ENCODE measurements around the gene LRRC75A.
"Not testable (repeated sequence)": the region's sequence is repeated elsewhere in the genome, so short reads cannot be mapped to it uniquely, and the experiment has no call there.

Gene LRRC75A

DNA sequence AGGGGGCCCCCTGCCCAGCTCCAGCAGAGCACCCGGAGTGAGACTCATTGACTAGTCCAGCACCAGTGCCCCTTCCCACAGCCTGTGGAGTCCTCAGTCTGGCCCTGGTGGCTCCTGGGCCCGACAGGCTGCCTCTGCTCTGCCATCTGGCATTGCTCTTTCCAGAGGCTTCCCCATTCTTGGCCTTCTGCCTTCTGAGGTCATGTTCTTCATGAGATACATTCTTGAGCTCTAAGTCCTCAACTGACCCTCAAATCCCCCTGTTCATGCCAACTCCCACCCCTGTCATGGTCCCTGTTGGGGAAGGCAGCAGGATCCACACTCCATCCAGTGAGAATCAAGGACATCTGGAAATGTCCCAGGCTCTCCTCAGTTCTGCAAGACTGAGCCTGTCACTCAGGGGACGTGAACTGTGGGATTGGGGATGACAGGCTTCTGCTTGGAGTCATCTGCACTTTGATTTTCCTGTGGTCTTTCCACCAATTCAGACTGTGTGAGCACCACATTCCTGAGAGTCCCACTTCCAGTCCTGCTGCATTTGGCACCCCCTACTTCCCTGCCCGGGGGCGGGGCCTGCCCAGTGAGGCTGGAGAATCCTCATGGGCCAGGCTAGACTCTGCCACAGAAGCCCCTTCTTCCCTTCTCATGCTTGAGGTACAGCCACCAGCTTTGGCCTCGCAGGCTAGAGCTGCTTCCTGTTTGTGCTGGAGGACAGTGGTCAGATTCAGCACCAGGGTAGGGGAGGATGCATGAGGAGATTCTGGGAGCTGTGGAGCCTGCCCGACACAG lies 73.9 kb downstream of the LRRC75A start:
- Histone ChIP-seq H3K9me3 (ENCODE audit: control insufficient read depth in 2 of 2, low read length in 2 of 2) (no peaks in the 10 kb centered on the region), H3K27me3 (ENCODE audit: control insufficient read depth in 2 of 2, insufficient read depth in 2 of 2, low read length in 2 of 2) (no peaks in the 10 kb centered on the region), H3K4me1 (ENCODE audit: control insufficient read depth in 2 of 2, insufficient read depth in 2 of 2, low read length in 2 of 2) (peaks cover 15 to 27% of the 10 kb centered on the region in 2 donors), H3K9ac (ENCODE audit: low read depth in 1 of 2, low read length in 2 of 2) (no peak overlapping the region), H3K36me3 (ENCODE audit: control insufficient read depth in 2 of 2, insufficient read depth in 2 of 2, low read length in 2 of 2) (peaks cover 0 to 10% of the 10 kb centered on the region in 2 donors), H3K27ac (ENCODE audit: low read depth in 2 of 2, low read length in 2 of 2) (peak overlapping the region; percentile 48 to 70), H3K4me3 (ENCODE audit: low read length in 2 of 2) (no peak overlapping the region)

DNA sequence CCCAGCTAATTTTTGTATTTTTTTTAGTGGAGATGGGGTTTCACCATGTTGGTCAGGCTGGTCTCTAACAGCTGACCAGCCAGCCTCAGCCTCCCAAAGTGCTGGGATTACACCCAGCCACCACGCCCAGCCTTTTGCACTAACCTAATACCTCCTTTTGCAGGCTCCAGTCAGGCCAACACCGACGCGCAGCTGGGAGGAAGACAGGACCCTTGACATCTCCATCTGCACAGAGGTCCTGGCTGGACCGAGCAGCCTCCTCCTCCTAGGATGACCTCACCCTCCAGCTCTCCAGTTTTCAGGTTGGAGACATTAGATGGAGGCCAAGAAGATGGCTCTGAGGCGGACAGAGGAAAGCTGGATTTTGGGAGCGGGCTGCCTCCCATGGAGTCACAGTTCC lies 74.6 kb downstream of the LRRC75A start:
- peaks cover 0 to 6% of the 10 kb centered on the region in 2 donors for H3K36me3 ChIP-seq (ENCODE audit: control insufficient read depth in 2 of 2, insufficient read depth in 2 of 2, low read length in 2 of 2)
- no peak overlapping the region for H3K4me3 ChIP-seq (ENCODE audit: low read length in 2 of 2)
- peaks cover 15 to 27% of the 10 kb centered on the region in 2 donors for H3K4me1 ChIP-seq (ENCODE audit: control insufficient read depth in 2 of 2, insufficient read depth in 2 of 2, low read length in 2 of 2)
- H3K9ac ChIP-seq (ENCODE audit: low read depth in 1 of 2, low read length in 2 of 2): no peak overlapping the region
- H3K27ac ChIP-seq (ENCODE audit: low read depth in 2 of 2, low read length in 2 of 2): no peak overlapping the region
- H3K27me3 ChIP-seq (ENCODE audit: control insufficient read depth in 2 of 2, insufficient read depth in 2 of 2, low read length in 2 of 2): no peaks in the 10 kb centered on the region
- H3K9me3 ChIP-seq (ENCODE audit: control insufficient read depth in 2 of 2, low read length in 2 of 2): no peaks in the 10 kb centered on the region

GRCh38 chr17:16415031-16415924 lies 76.7 kb downstream of the LRRC75A start, which contains the start of gene TRPV2:
TSS of gene TRPV2 (plus strand) at chr17:16415571. CDS start at chr17:16417669, 2,098 bp downstream.
- Histone ChIP-seq H3K9me3 (ENCODE audit: control insufficient read depth in 2 of 2, low read length in 2 of 2) (no peaks in the 10 kb centered on the region), H3K4me1 (ENCODE audit: control insufficient read depth in 2 of 2, insufficient read depth in 2 of 2, low read length in 2 of 2) (peaks cover 14 to 27% of the 10 kb centered on the region in 2 donors), H3K4me3 (ENCODE audit: low read length in 2 of 2) (peak within 1 kb of the TSS; percentile 68 to 76), H3K36me3 (ENCODE audit: control insufficient read depth in 2 of 2, insufficient read depth in 2 of 2, low read length in 2 of 2) (peaks cover 0 to 5% of the 10 kb centered on the region in 2 donors), H3K27me3 (ENCODE audit: control insufficient read depth in 2 of 2, insufficient read depth in 2 of 2, low read length in 2 of 2) (no peaks in the 10 kb centered on the region), H3K27ac (ENCODE audit: low read depth in 2 of 2, low read length in 2 of 2) (peak within 1 kb of the TSS; percentile 82 to 93), H3K9ac (ENCODE audit: low read depth in 1 of 2, low read length in 2 of 2) (peak within 1 kb of the TSS; percentile 60 to 72)

- H3K4me1 ChIP-seq (ENCODE audit: control insufficient read depth in 2 of 2, insufficient read depth in 2 of 2, low read length in 2 of 2): peaks cover 2 to 5% of the 10 kb centered on the region in 2 donors
- H3K9ac ChIP-seq (ENCODE audit: low read depth in 1 of 2, low read length in 2 of 2): peak overlapping the region in 1 of 2 donors; percentile 1
- H3K36me3 ChIP-seq (ENCODE audit: control insufficient read depth in 2 of 2, insufficient read depth in 2 of 2, low read length in 2 of 2): no peaks in the 10 kb centered on the region
- peak overlapping the region; percentile 9 to 11 for H3K27ac ChIP-seq (ENCODE audit: low read depth in 2 of 2, low read length in 2 of 2)
- H3K4me3 ChIP-seq (ENCODE audit: low read length in 2 of 2): peak overlapping the region in 1 of 2 donors; percentile 20
- no peaks in the 10 kb centered on the region for H3K9me3 ChIP-seq (ENCODE audit: control insufficient read depth in 2 of 2, low read length in 2 of 2)
- H3K27me3 ChIP-seq (ENCODE audit: control insufficient read depth in 2 of 2, insufficient read depth in 2 of 2, low read length in 2 of 2): no peaks in the 10 kb centered on the region
Measured at GRCh38 chr17:16407911-16408588, 83.9 kb downstream of the LRRC75A start.

- Histone ChIP-seq H3K9me3 (ENCODE audit: control insufficient read depth in 2 of 2, low read length in 2 of 2) (no peaks in the 10 kb centered on the region), H3K4me3 (ENCODE audit: low read length in 2 of 2) (peak overlapping the region; percentile 64 to 67), H3K27ac (ENCODE audit: low read depth in 2 of 2, low read length in 2 of 2) (peak overlapping the region in 1 of 2 donors; percentile 43), H3K27me3 (ENCODE audit: control insufficient read depth in 2 of 2, insufficient read depth in 2 of 2, low read length in 2 of 2) (no peaks in the 10 kb centered on the region), H3K4me1 (ENCODE audit: control insufficient read depth in 2 of 2, insufficient read depth in 2 of 2, low read length in 2 of 2) (peaks cover 2 to 5% of the 10 kb centered on the region in 2 donors), H3K9ac (ENCODE audit: low read depth in 1 of 2, low read length in 2 of 2) (peak overlapping the region; percentile 24 to 64), H3K36me3 (ENCODE audit: control insufficient read depth in 2 of 2, insufficient read depth in 2 of 2, low read length in 2 of 2) (no peaks in the 10 kb centered on the region)
Measured at GRCh38 chr17:16406742-16407674, 85.0 kb downstream of the LRRC75A start.

DNA sequence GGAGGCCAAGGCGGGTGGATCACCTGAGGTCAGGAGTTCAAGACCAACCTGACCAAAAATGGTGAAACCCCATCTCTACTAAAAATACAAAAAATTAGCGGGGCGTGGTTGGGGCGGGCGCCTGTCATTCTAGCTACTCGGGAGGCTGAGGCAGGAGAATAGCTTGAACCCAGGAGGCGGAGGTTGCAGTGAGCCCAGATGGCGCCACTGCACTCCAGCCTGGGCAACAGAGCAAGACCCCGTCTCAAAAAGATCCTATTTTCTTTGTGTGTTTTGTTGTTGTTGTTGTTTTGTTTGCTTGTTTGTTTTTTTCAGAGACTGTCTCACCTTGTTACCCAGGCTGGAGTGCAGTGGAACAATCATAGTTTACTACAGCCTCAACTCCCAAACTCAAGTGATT lies 88.1 kb downstream of the LRRC75A start:
- not testable (repeated sequence) for H3K27ac ChIP-seq (ENCODE audit: low read depth in 2 of 2, low read length in 2 of 2); H3K4me1 ChIP-seq (ENCODE audit: control insufficient read depth in 2 of 2, insufficient read depth in 2 of 2, low read length in 2 of 2); H3K27me3 ChIP-seq (ENCODE audit: control insufficient read depth in 2 of 2, insufficient read depth in 2 of 2, low read length in 2 of 2); H3K9ac ChIP-seq (ENCODE audit: low read depth in 1 of 2, low read length in 2 of 2); H3K9me3 ChIP-seq (ENCODE audit: control insufficient read depth in 2 of 2, low read length in 2 of 2); H3K4me3 ChIP-seq (ENCODE audit: low read length in 2 of 2); H3K36me3 ChIP-seq (ENCODE audit: control insufficient read depth in 2 of 2, insufficient read depth in 2 of 2, low read length in 2 of 2)

- Histone ChIP-seq H3K4me3 (ENCODE audit: low read length in 2 of 2) (no peak overlapping the region), H3K27ac (ENCODE audit: low read depth in 2 of 2, low read length in 2 of 2) (no peak overlapping the region), H3K4me1 (ENCODE audit: control insufficient read depth in 2 of 2, insufficient read depth in 2 of 2, low read length in 2 of 2) (no peaks in the 10 kb centered on the region), H3K9me3 (ENCODE audit: control insufficient read depth in 2 of 2, low read length in 2 of 2) (no peaks in the 10 kb centered on the region), H3K36me3 (ENCODE audit: control insufficient read depth in 2 of 2, insufficient read depth in 2 of 2, low read length in 2 of 2) (no peaks in the 10 kb centered on the region), H3K27me3 (ENCODE audit: control insufficient read depth in 2 of 2, insufficient read depth in 2 of 2, low read length in 2 of 2) (no peaks in the 10 kb centered on the region), H3K9ac (ENCODE audit: low read depth in 1 of 2, low read length in 2 of 2) (no peak overlapping the region)
Measured at GRCh38 chr17:16398270-16399267, 93.4 kb downstream of the LRRC75A start.

DNA sequence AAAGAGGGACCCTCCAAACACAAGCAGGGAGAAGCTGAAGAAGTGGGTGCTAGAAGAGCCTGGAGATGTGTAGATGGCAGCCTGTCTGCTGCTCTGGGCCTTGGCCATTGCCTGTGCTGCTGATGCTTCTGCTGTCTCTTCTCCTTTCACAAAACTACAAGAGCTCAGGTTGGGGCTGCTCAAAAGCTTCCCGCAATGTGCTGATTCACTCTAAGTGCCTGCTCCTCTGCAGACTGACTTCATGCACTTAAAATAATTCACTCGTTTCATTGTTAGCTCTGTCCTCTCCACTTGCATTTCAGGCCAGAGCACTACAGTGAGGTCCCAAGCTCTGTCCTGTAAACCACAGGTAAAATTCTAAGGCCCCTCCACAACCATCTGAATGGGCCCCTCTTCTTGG lies 95.3 kb downstream of the LRRC75A start:
- not testable (repeated sequence) for H3K4me1 ChIP-seq (ENCODE audit: control insufficient read depth in 2 of 2, insufficient read depth in 2 of 2, low read length in 2 of 2); H3K36me3 ChIP-seq (ENCODE audit: control insufficient read depth in 2 of 2, insufficient read depth in 2 of 2, low read length in 2 of 2); H3K4me3 ChIP-seq (ENCODE audit: low read length in 2 of 2); H3K9ac ChIP-seq (ENCODE audit: low read depth in 1 of 2, low read length in 2 of 2); H3K27ac ChIP-seq (ENCODE audit: low read depth in 2 of 2, low read length in 2 of 2); H3K9me3 ChIP-seq (ENCODE audit: control insufficient read depth in 2 of 2, low read length in 2 of 2); H3K27me3 ChIP-seq (ENCODE audit: control insufficient read depth in 2 of 2, insufficient read depth in 2 of 2, low read length in 2 of 2)

All from mucosa of rectum (tissue), 2 donors.